Mesendoderm (in vitro differentiated cells): ENCODE measurements around the gene ZSCAN2.
"Not testable (repeated sequence)": the region's sequence is repeated elsewhere in the genome, so short reads cannot be mapped to it uniquely, and the experiment has no call there.

Experiments
- DNase-seq: peaks from one replicate; pipeline ENCODE4 v3.0.0; 2013
- H2AK5ac ChIP-seq: 2 replicates; pipeline ENCODE4 v1.6.1; 2013; ENCODE audit warnings: low read length, inconsistent platforms
- H2BK120ac ChIP-seq: 2 replicates; pipeline ENCODE4 v1.6.1; 2013; ENCODE audit warnings: low read depth, mild to moderate bottlenecking, low read length, moderate library complexity, mixed read lengths
- H2BK15ac ChIP-seq: replicated peaks from 2 replicates; pipeline ENCODE4 v1.6.1; 2013; ENCODE audit warnings: low read depth, mild to moderate bottlenecking, moderate library complexity
- H2BK5ac ChIP-seq: 2 replicates; pipeline ENCODE4 v1.6.1; 2013; ENCODE audit warnings: low read length, inconsistent platforms
- H3K18ac ChIP-seq: 2 replicates; pipeline ENCODE4 v1.6.1; 2013; ENCODE audit warnings: mild to moderate bottlenecking, low read length, mixed read lengths
- H3K23ac ChIP-seq: one replicate; pipeline ENCODE4 v1.6.1; 2013; ENCODE audit warnings: low read length
- H3K27ac ChIP-seq: 2 replicates; pipeline ENCODE4 v1.5.1; 2013; ENCODE audit warnings: low read depth, mild to moderate bottlenecking, inconsistent platforms, low read length, moderate library complexity
- H3K27me3 ChIP-seq: 2 replicates; pipeline ENCODE4 v1.6.1; 2013; ENCODE audit warnings: low read length, control low read depth, mild to moderate bottlenecking, inconsistent platforms; ENCODE audit not compliant: insufficient read depth, poor library complexity
- H3K36me3 ChIP-seq: 2 replicates; pipeline ENCODE4 v1.6.1; 2013; ENCODE audit warnings: low read length, inconsistent platforms; ENCODE audit not compliant: control insufficient read depth, insufficient read depth
- H3K4ac ChIP-seq: one replicate; pipeline ENCODE4 v1.6.1; 2013; ENCODE audit warnings: low read depth, mild to moderate bottlenecking, low read length, moderate library complexity
- H3K4me1 ChIP-seq: 2 replicates; pipeline ENCODE4 v1.6.1; 2013; ENCODE audit warnings: low read depth, low read length, inconsistent platforms; ENCODE audit not compliant: control insufficient read depth
- H3K4me2 ChIP-seq: 2 replicates; pipeline ENCODE4 v1.6.1; 2013; ENCODE audit warnings: low read length
- H3K4me3 ChIP-seq: 2 replicates; pipeline ENCODE4 v1.5.1; 2013; ENCODE audit warnings: mild to moderate bottlenecking, low read length
- H3K56ac ChIP-seq: one replicate; pipeline ENCODE4 v1.6.1; 2013; ENCODE audit warnings: low read length
- H3K79me1 ChIP-seq: 2 replicates; pipeline ENCODE4 v1.6.1; 2013; ENCODE audit warnings: low read length, inconsistent platforms
- H3K79me2 ChIP-seq: 2 replicates; pipeline ENCODE4 v1.6.1; 2013; ENCODE audit warnings: mild to moderate bottlenecking, low read length; ENCODE audit not compliant: control insufficient read depth, insufficient read depth
- H3K9ac ChIP-seq: 2 replicates; pipeline ENCODE4 v1.6.1; 2013; ENCODE audit warnings: low read length, inconsistent platforms
- H4K5ac ChIP-seq: one replicate; pipeline ENCODE4 v1.6.1; 2013; ENCODE audit warnings: low read length
- H4K8ac ChIP-seq: one replicate; pipeline ENCODE4 v1.6.1; 2013; ENCODE audit warnings: low read depth, mild to moderate bottlenecking, control low read depth, low read length, moderate library complexity
- WGBS: extraction: QIAGEN DNeasy Blood & Tissue Kit; methylation state at CpG from one replicate; pipeline ENCODE4 v1.1.7; 2013; ENCODE audit warnings: low lambda C conversion rate, missing lambda C conversion rate; ENCODE audit not compliant: insufficient coverage; ENCODE audit errors: extremely low coverage; 5-methylcytosine and 5-hydroxymethylcytosine counted together

ZSCAN2 gene

DNA sequence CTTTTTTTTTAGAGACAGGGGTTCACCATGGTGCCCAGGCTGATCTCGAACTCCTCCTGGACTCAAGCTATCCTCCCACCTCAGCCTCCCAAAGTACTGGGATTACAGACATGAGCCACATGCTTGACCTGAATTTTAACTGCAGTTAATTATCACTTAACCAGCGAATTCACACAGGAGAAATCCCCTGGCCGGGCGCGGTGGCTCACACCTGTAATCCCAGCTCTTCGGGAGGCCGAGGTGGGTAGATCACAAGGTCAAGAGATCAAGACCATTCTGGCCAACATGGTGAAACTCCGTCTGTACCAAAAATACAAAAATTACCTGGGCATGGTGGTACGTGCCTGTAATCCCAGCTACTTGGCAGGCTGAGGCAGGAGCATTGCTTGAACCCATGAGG lies 41.1 kb downstream of the ZSCAN2 start:
- WGBS = no CpG with 5 or more reads among the region's 9 CpGs
- not testable (repeated sequence) for H2BK15ac ChIP-seq
- peaks cover 21% of the 10 kb centered on the region for H3K36me3 ChIP-seq

DNA sequence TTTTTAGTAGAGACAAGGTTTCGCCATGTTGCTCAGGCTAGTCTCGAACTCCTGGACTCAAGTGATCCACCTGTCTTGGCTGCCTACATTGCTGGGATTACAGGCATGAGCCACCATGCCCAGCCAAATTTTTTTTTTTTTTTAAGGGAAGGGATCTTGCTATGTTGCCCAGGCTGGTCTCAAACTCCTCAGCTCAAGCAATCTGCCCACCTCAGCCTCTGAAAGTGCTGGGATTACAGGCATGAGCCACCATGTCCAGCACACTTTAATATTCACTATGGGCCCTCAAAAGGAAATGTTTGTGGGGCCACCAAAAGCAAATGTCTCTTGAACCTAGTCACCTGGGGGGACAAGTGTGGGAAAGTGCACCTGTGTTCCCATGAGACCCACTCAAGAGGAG lies 41.8 kb downstream of the ZSCAN2 start:
- peaks cover 22% of the 10 kb centered on the region for H3K36me3 ChIP-seq
- H4K5ac ChIP-seq, H3K4ac ChIP-seq: not testable (repeated sequence)

More for the DNA sequence above, 41.1 kb downstream of the ZSCAN2 start:
- H2AK5ac ChIP-seq, H3K27ac ChIP-seq, H3K4me3 ChIP-seq, H3K56ac ChIP-seq, H3K27me3 ChIP-seq, H4K5ac ChIP-seq, H3K4me1 ChIP-seq, H2BK120ac ChIP-seq, H3K18ac ChIP-seq, H3K23ac ChIP-seq, H3K9ac ChIP-seq, H3K79me1 ChIP-seq, H3K4ac ChIP-seq, H4K8ac ChIP-seq, H3K4me2 ChIP-seq, H3K79me2 ChIP-seq, H2BK5ac ChIP-seq, DNase-seq: not testable (repeated sequence)

DNA sequence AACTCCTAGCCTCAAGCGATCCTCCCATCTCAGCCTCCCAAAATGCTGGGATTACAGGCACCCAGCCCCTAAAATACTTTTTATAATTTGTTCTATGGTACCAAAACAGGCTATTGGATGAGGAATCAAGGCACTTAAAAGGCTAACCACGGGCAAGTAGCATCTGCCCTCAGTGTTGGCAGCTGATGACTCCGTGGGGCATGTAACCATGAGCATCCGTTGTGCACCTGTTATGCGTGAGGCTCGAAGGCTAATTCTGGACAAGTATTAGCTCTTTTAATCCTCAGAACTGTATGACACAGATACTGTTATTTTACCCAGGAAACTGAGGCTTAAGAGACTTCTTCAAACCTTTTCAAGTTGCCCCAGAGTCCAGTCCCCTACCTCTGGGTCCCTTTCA lies 43.0 kb downstream of the ZSCAN2 start:
- H3K4me1 ChIP-seq = no peaks in the 10 kb centered on the region
- H2BK15ac ChIP-seq = no peak overlapping the region
- no peak for DNase-seq
- H2BK120ac ChIP-seq = no peak overlapping the region
- no peak overlapping the region for H3K9ac ChIP-seq
- no peak overlapping the region for H3K23ac ChIP-seq
- no peak overlapping the region for H4K8ac ChIP-seq
- H2BK5ac ChIP-seq = no peak overlapping the region
- WGBS = no CpG with 5 or more reads among the region's 6 CpGs
- H3K4me2 ChIP-seq = no peak overlapping the region
- no peaks in the 10 kb centered on the region for H3K27me3 ChIP-seq
- H3K36me3 ChIP-seq = peaks cover 31% of the 10 kb centered on the region
- no peak overlapping the region for H3K56ac ChIP-seq
- H3K4ac ChIP-seq = no peak overlapping the region
- no peak overlapping the region for H3K27ac ChIP-seq
- no peaks in the 10 kb centered on the region for H3K79me1 ChIP-seq
- no peak overlapping the region for H2AK5ac ChIP-seq
- H3K18ac ChIP-seq = no peak overlapping the region
- no peak overlapping the region for H4K5ac ChIP-seq
- no peak overlapping the region for H3K4me3 ChIP-seq
- H3K79me2 ChIP-seq = no peaks in the 10 kb centered on the region

More for the DNA sequence above, 41.8 kb downstream of the ZSCAN2 start:
- not testable (repeated sequence) for DNase-seq, H3K23ac ChIP-seq, H4K8ac ChIP-seq, H3K27ac ChIP-seq, H2BK15ac ChIP-seq, H3K4me2 ChIP-seq, H3K4me3 ChIP-seq, H3K9ac ChIP-seq, H3K4me1 ChIP-seq, H3K79me1 ChIP-seq, H2BK120ac ChIP-seq, H3K56ac ChIP-seq, H2BK5ac ChIP-seq, H3K79me2 ChIP-seq, H2AK5ac ChIP-seq, H3K27me3 ChIP-seq, H3K18ac ChIP-seq
- WGBS = no CpG with 5 or more reads among the region's 2 CpGs

DNA sequence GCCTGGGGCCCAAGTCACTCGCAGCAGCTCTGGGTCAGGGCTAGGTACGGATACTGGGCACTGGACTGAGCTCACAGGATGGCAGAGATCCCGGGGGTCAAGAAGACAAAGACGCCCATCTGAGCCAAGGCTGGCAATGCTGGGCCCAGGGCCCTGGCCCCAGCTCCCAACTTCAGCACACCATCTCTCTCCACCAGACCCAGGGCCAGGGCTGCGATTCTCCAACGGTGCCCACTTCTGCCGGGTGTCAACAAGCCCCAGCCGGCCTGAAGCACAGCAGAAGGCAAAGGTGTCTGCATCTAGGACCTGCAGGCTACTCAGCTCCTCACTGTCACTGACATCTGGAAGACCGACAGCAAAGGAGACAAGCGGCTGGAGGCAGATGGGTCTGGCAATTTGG lies 44.7 kb downstream of the ZSCAN2 start:
- no peak overlapping the region for H3K18ac ChIP-seq
- H3K4me1 ChIP-seq = no peaks in the 10 kb centered on the region
- H3K4me3 ChIP-seq = no peak overlapping the region
- H3K79me1 ChIP-seq = no peaks in the 10 kb centered on the region
- no peak for DNase-seq
- H3K27me3 ChIP-seq = no peaks in the 10 kb centered on the region
- H3K27ac ChIP-seq = no peak overlapping the region
- H3K9ac ChIP-seq = no peak overlapping the region
- peaks cover 30% of the 10 kb centered on the region for H3K36me3 ChIP-seq
- no peak overlapping the region for H3K4me2 ChIP-seq
- H3K23ac ChIP-seq = no peak overlapping the region
- H2AK5ac ChIP-seq = no peak overlapping the region
- H4K5ac ChIP-seq = no peak overlapping the region
- H2BK5ac ChIP-seq = no peak overlapping the region
- no peak overlapping the region for H3K56ac ChIP-seq
- H3K79me2 ChIP-seq = no peaks in the 10 kb centered on the region
- no peak overlapping the region for H2BK15ac ChIP-seq
- H4K8ac ChIP-seq = no peak overlapping the region
- no CpG with 5 or more reads among the region's 10 CpGs for WGBS
- H2BK120ac ChIP-seq = no peak overlapping the region
- no peak overlapping the region for H3K4ac ChIP-seq

DNA sequence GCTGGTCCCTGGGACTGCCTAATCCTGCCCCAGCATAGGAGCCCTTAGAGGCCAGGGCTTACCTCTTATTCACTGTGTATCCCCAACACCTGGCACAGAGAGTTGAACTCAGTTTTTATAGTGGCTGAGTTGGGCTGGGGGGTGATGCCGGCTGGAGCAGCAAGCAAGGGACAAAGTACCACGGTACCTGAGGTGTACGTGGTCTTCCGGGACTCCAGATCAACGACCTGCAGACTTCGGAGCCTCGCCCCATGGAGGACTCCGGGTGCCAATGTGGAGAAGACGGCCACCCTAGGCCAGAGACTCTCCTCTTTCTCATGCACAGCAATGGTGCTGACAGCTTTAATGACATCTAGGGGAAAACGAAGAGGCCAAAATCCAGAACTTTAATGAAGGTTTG lies 45.2 kb downstream of the ZSCAN2 start:
- Histone ChIP-seq H2BK15ac (no peak overlapping the region), H3K27ac (no peak overlapping the region), H3K4me3 (no peak overlapping the region), H4K5ac (no peak overlapping the region), H3K4me1 (no peaks in the 10 kb centered on the region), H3K9ac (no peak overlapping the region), H3K18ac (no peak overlapping the region), H3K79me1 (no peaks in the 10 kb centered on the region), H3K36me3 (peaks cover 29% of the 10 kb centered on the region), H2AK5ac (no peak overlapping the region), H3K27me3 (no peaks in the 10 kb centered on the region), H2BK5ac (no peak overlapping the region), H3K4me2 (no peak overlapping the region), H3K4ac (no peak overlapping the region), H2BK120ac (no peak overlapping the region), H3K79me2 (no peaks in the 10 kb centered on the region), H4K8ac (no peak overlapping the region), H3K56ac (no peak overlapping the region), H3K23ac (no peak overlapping the region)
- no peak for DNase-seq
- WGBS = no CpG with 5 or more reads among the region's 10 CpGs

DNA sequence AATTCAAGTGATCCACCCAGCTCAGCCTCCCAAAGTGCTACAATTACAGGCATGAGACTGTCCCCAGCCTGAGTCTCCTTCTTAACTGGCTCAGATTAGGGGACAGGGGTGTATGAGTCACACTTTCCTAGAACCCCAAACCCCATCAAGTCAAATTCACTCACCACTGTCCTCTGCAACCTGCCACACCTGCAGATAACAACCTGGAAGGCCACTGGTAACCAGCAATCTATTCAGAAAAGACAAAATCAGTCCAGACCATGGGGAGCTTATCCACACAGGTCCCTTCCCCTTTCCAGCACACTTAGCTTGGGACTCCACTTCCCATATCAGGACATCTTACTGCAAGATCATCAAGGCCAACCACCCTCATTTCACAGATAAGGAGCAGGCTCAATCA lies 46.9 kb downstream of the ZSCAN2 start:
- no peak overlapping the region for H3K4ac ChIP-seq
- H3K4me1 ChIP-seq = no peaks in the 10 kb centered on the region
- no peak overlapping the region for H2BK5ac ChIP-seq
- no peak overlapping the region for H2BK15ac ChIP-seq
- H3K4me3 ChIP-seq = no peak overlapping the region
- H3K36me3 ChIP-seq = peaks cover 31% of the 10 kb centered on the region
- no peak overlapping the region for H2BK120ac ChIP-seq
- H3K56ac ChIP-seq = no peak overlapping the region
- H3K79me1 ChIP-seq = peaks cover 5% of the 10 kb centered on the region
- no peak overlapping the region for H4K5ac ChIP-seq
- no peak overlapping the region for H2AK5ac ChIP-seq
- H3K23ac ChIP-seq = no peak overlapping the region
- no peak for DNase-seq
- H3K4me2 ChIP-seq = no peak overlapping the region
- no peak overlapping the region for H3K18ac ChIP-seq
- no peaks in the 10 kb centered on the region for H3K79me2 ChIP-seq
- no peak overlapping the region for H3K27ac ChIP-seq
- no peak overlapping the region for H4K8ac ChIP-seq
- no peaks in the 10 kb centered on the region for H3K27me3 ChIP-seq
- no peak overlapping the region for H3K9ac ChIP-seq
